CD4-positive, alpha-beta T cell treated with Interleukin-21 for 1 hour (primary cell): Measurements from ENCODE around the gene MARVELD3.
"Not testable (repeated sequence)": the region's sequence is repeated elsewhere in the genome, so short reads cannot be mapped to it uniquely, and the experiment has no call there.

ENCODE experiments used
- DNase-seq: peaks from one replicate; pipeline ENCODE4 v3.0.0-alpha.2; 2020

Gene MARVELD3

GRCh38 chr16:71673582-71673973 is 47.6 kb downstream of the MARVELD3 start:
- DNase-seq: no peak

DNA sequence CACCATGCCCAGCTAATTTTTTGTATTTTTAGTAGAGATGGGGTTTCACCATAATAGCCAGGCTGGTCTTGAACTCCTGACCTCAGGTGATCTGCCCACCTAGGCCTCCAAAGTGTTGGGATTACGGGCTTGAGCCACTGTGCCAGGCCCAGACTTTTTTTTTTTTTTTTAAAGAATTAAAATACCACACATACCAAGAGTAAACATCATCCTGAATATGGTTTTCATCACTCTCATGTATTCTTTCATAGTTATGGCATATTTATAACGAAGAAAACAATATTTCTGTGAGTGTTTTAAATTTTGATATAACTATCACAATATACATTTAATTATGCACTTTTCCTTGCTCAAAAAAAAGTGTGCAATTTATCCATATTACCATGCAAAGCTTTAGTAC is 48.2 kb downstream of the MARVELD3 start:
- no peak for DNase-seq

DNA sequence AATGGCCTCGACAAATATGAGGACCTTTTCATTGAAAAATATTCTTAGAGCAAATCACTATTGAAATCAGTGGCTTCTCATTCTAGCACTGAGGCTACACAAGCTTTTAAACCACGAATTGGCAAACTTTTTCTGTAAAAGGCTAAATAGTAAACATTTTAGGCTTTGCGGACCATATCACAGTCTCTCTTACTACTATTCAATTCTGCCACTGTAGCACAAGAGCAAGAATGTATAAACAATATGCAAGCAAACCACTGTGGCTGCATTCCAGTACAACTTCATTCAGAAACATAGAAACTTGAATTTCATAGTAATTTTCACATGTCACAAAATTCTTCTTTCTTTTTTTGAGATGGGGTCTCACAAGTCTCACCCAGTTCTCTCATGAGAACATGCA is 49.4 kb downstream of the MARVELD3 start:
- no peak for DNase-seq

DNA sequence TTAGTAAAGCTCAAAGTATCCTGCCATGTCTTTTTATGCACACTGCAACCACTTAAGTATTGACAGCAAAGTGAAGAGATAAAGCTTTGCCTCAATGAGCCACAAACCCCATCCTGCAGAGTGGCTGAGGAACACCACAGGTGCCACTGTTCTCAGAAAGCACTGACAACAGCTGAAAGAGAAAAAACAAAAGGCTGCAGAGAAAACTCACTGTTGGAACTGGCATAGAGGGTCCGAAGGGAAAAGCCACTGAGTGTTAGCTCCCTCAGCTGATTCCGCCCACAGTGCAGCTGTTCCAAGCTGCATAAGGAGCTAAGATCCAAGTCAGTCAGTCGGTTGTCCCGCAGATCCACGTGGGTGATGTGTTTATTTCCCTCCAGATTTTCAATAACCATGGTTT is 50.3 kb downstream of the MARVELD3 start:
- no peak for DNase-seq

- no peak for DNase-seq
These were observed 55.4 kb downstream of the MARVELD3 start for GRCh38 chr16:71681360-71681759.

GRCh38 chr16:71684280-71684679 is 58.3 kb downstream of the MARVELD3 start:
- DNase-seq: not testable (repeated sequence)
